ENCODE data around the gene CEBPB.

Gene CEBPB

DNA sequence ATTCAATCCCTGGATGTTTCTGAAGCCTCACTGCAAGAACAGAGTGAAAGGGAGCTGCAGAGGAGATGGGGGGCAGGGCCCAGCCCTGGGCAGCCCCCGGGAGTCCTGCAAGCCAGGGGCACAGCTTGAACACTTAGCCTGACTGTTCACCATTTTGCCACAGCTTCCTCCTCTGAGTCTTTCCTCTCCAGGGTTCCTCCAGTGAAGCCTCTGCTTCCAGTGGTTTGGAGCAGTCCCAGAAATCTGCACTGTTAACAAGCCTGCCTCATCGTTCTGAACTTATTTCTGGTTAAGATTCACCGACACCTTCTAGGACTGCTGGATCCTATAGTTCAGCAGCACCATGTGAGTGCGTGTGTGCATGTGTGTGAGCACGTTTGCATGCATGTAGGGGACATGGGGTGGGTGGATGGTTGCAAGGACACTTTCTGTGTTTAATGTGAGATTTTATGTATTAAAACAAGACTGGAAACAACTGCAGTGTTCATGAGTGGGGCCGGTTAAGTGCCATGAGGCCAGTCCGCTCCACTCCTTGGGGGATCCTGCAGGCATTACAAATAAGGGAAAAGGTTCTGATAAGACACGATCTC, 24.6 kb downstream of the CEBPB start:
- no peak for DNase-seq

DNA sequence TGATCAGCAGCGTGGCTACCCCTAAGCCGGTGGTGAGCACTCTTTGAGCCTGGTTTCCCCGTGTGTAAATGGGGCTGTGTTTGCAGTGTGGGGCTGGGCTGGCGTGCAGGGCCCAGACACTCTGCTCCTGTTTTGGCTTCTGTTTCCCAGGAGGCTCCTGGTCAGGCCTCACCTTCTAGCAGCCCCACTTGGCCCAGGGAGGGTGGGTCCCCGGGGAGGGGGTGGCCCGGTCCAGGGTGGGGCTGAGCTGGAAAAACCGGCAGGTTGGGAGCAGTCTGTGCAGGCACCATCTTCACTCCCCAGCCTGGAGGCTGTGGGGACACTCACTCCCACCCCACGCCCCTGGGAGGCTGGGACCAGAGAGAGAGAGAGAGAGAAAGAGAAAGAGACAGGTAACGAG, 25.3 kb downstream of the CEBPB start:
- no peak for DNase-seq

DNA sequence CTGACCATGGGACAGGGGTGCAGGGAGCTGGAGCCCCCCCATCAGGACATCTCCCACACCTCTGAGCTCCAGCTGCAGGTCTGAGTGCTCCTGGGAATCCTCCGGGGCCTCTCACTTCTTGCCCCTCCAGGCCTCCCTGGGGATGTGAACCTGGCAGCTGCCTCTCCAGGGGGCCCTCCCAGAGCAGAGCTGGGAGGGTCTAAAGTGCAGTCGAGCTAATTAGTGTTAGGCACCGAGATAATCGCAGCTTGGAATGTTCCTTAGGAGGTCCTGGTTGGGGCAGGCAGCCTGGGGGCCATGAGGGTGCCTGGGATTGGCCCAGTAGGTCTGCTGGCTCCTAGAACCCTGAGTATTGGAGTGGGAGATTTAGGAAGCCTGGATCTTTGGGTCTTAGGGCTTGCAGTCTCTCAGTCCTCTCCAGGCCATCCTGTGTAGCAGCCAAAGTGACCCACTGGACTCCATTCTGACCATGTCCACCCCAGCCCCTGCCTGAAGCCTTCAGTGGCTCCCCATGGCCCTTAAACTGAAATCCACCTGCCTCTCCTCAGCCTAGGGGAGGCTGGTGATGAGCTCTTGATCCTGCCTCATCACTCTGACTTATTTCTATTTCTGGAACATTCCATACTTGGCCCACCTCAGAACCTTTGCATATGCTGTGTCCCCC, 26.0 kb downstream of the CEBPB start:
- no peak for DNase-seq

DNA sequence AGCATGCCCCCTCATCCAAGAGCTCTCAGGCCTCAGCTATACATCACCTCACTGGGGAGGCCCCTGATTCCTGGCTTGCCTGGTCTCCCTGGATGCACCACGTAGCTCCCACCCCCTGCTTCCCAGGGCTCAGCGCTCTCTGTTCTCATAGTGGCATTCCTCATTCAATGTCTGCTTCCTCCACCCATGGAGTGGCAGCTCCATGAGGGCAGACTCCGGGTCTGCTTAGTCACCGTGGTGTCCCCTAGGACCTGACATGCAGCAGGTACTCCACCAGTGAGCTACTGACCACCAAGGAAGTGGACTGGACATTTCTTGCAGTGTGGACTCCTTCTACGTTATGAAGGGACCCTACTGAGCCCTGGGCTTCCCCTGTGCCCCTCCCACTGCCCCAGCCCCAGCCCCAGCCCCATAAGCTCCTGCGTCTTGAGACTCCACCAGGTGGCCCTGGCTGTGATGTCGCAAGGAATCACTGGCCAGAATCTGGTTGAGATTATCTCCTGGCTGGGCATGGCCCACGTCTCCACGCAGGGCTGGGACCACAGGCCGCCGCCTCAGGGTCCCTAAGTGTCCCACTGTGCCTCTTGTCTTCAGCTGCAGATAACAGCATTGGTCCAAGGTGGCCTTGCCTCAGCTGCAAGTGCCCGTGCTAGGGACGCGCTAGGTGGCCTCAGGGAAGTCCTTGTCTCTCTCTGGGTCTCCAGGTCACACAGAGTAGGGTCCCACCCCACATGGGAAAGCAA, 26.7 kb downstream of the CEBPB start:
- no peak for DNase-seq

DNA sequence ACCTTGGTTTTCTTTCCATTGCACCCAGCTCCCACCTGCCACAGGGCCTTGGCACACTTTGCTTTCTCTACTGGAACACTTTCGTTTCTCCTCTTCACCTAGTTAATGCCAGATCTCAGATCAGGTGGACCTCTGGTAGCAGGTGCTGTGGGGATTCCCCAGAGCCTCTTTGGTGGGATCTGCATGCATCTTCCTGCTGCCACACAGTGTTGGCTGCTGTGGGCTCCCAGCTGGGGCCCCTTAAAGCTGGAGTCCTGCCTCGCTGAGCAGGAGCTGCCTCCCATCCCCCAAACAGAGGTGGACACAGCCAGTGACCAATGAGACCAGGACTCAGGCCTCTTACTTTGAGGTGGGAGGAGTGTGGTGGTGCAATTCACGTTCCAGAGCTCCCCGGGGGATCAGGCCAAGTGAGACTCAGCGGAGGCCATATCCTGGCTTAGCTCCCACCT, 28.4 kb downstream of the CEBPB start:
- no peak for DNase-seq

DNA sequence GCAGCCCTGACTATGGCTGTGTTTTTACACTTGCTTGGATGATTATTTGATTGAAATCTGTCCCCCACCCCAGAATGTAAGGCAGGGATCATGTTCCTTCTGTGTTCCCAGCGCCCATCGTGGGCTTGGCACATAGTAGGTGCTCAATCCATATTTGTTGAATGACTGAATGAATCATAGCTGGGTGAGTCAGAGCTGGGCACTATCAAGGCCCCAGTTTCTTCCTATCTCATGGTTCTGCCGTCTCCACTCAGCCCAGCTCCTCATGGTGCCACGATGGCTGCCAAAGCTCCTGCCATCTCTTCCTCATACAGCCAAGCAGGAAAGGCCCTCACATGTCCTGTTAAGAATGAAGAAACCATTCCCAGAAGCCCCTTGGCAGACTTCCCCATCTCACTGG, 29.0 kb downstream of the CEBPB start:
- DNase-seq: no peak

DNA sequence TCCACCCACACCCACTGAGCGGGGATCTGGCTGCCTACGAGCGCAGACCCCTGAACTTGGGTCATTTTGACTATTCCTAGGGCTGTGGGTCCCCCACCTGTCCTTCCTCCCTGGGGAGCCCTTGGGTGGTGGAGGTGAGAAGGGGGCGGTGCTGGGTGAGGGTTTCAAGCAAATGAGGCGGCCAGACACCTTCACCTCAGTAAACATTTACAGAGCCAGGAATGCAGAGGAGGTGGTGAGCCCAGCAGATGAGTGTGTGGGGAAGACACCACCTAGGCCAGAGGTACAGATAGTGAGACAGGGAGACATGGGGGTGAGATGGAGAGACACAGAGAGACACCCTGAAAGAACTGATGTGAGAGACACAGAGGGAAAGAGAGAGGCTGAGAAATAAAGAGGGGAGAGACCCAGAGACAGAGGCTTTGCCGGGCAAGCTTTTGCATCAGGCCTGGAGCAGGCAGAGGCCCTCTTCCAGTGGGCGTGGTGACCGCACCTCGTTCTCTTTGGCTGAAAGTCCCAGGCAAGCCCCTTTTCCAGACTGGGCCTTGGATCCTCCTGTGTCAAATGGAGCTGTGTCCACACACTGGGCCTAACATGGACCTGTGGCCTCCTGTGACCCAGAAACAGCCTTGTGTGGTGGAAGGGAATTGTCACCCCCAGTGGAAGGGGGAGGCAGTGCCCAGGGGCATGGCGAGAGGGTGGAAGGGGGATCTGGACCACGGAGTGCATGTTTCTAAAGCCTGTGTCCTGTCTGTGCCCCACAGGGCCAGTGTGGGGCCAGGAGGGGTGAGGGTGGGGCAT, 29.7 kb downstream of the CEBPB start:
- no peak for DNase-seq

DNA sequence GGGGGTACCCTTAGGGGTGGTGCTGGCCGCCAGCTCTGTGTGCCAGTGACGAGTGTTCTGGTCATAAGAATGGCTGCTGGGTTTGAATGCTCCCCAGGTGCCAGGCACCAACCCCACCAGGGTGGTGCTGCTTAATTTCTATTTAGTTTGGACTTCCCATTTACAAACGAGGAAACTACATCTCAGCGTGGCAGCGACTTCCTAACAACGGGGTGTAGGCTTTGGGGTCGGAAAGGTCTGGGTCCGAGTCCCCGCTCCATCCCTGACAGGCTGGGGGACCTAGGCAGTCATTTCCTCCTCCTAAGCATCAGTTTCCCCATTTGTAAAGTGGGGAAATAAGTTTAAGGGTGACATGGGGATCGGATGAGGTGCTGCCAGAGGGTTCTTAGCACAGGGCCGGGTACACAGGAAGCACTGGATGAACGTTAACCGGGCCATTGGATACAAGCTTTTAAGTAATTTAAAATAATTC, 30.3 kb downstream of the CEBPB start:
- DNase-seq: no peak

DNA sequence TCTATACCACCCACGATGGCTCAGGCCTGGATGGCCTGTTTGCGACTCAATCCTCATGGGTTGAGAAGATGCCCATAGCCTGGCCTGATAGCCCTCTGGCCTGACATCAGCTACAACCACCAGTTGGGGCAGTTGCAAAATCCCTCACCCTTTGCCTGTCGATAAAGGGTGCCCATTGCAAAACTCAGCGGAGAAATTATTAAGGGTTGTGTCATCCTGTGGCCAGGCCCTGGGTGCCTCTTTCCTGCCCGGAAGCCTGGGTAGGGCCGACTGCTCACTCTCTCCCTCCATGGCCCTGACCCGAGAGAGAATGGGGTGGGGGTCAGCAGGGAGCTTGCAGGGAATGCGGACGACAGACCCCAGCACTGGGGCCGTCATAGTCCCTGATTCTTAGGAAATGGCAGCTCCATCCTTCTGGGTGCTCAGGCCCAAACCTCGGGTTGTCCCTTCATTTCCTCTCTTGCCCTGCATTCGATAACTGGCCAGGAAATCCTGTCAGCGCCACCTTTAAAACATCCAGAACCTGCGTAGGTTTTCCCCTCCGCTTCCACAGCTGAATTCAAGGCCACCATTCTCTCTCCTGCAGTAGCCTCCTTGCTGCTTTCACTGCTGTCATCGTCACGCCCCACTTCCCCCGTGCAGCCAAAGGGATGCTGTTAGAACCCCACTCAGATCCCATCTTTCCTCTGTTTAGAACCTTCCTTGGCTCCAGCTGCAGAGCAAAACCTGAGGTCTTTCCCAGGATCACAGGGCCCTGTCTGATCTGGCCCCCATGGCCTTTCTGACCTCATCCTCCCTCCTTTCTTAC, 31.1 kb downstream of the CEBPB start:
- DNase-seq: peak; percentile 16 to 67

DNA sequence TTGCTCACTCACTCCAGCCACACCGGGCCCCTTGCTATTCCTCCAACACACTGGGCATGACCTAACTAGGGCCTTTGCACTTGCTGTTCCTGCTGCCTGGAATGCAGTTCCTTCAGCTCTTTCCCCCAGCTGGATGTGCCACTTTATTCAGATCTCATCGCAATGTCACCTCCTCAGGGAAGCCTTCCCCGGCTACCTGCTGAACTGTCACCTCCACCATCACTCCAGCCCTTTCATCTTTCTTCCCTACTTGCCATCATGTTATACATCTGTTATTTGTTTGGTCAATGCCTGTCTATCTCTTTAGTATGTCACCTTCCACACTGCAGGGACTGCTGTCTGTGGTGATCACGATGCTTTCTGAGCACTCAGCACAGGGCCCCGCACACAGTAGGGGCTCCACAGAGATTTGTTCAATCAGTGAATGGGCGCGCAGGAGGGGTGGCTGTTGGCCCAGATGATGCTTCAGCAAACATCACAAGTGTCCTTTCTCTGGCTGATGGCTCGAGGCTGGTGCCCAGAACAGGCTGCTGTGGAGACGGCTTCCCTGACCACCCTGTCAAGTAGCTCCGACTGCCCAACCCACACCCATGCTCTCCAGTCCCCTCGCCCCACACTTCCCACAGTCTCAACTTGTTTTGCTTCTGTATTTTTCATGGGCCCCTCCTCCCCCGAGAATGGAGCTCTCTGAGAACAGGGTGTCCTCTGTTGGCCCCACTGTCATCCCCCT, 31.8 kb downstream of the CEBPB start:
- DNase-seq: no peak

DNA sequence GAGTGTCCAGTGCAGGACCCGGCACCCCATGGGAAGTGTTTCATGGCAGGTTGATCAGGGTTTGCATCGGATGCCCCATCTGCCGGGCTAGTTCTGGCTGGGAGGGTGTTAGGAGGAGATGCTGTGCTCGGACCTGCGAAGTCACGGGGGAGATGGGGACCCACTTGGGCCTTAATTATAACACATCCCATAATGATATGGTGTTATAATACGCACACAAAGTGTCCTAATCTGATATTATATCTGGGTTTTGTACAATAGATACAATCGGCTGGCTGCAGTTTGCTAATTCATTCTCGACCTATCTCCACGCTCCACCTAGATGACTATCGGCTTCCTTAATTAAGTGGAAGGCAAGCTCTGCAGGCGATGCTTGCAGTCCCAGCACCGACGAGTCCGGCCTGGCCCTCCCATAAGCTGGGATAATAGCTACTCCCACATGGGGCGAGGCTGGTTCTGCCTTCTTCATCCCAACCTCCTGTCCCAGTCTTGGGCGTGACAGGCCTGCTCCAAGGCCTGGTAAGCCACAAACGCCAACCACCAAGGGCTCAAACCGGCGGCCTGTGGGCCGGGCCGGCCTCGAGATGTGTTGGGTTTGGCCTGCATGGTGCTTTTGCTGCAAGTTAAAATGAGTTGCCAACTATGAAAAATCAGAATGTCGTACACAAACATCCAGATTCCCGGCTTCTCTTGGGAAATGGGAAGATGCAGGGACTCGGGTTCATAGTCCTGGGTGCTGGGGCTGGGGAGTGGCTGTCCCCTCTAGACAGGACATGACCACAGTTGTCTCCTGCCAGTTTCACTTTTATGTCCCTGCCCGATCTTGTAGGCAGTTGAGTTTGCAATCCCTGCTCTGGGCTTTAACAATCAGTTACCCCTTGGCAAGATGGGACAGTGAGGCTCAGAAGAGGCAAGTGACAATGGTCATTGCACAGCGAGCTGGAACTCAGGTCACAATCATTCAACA, 32.7 kb downstream of the CEBPB start:
- DNase-seq: no peak

DNA sequence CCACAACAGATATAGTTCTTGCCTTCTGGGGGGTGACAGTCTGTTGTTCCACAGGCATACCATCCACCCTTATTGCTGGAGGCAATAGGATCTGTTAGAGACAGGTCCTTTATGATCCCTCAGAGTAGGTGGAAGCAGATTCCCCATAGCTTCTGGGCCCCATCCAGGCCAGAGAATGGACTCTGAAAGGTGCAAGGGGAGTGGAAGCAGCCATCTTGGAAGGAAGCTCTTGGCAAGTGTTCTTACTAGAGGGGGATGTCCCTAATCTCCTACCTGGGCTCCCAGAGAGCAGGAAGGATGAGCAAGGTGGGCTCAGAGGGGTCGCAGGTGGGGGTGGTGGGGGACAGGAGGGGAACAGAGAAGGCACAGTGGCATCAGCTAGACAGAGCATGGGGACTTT, 33.4 kb downstream of the CEBPB start:
- no peak for DNase-seq

DNA sequence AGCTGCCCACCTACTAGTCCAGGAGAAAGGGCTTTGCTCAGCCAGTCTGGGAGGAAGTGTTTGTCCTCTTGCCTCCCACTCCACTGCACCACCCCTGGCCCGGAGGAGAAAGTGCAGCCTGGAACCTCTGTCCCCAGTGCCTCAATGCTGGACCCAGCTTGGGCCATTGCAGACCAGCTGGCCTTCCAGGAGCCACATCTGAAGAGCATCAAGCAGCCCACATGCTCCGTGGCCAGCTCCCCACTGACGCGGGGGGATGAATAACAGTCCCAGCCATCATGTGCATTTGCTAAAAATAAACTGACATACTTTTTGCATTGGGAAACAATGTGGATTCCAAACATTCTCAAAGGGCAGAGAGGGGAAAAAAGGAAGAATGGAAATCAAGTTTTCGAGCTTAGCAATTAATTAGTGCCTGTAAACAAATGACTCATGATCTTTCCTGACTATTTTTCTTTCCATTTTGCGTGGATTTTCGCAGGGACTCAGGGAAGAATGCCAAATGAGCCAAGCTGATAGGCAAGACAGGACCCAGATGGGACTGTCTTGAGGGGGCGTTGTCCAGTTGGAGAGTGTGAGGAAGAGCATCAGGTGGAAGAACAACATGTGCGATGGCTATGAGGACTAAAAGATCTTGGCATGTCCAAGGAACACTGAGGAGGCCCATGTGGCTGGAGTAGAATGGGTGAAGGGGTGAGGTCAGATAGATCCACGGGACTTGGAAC, 34.1 kb downstream of the CEBPB start:
- DNase-seq: no peak

DNA sequence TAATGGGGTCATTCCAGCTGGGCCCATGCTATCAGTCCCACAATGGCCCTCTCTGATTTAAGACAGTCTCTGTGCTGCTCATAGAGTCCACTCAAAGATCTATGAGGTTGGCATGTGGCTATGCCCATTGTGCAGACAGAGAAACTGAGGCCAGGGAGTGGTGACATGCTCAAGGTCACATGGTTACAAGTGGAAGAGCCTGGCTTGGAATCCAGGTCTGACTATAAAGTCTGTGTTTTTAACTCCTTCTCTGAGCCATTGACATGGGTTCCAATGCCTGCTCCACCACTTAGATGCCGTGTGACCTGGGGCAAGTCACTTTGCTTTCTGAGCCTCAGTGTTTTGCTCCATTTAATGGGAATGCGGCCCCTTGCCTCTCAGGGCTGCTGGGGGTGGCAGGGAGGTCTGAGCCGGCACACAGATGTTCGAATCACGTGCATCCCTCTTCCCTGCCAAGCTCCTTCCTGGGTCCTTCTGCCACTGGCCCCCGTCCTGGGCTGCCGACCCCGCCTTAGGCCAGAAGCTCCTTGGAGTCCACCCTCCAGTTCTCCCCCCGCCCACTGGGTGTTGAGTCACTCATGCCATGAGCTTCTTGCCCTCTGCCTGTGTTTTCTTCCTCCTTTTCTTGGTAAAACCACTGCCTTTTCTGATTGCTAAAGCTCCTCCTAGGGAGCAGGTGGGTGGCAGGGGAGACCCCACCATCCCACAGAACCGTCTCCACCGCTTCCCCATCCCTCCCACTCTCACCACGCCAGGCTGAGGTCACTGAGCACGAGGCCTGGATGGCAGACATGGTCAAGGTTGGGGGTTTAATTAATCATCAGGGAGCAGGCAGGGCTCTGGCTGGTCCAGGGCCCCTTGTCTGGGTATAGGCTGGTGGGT, 35.7 kb downstream of the CEBPB start:
- peak in 1 of 2 donors; percentile 50 for DNase-seq

DNA sequence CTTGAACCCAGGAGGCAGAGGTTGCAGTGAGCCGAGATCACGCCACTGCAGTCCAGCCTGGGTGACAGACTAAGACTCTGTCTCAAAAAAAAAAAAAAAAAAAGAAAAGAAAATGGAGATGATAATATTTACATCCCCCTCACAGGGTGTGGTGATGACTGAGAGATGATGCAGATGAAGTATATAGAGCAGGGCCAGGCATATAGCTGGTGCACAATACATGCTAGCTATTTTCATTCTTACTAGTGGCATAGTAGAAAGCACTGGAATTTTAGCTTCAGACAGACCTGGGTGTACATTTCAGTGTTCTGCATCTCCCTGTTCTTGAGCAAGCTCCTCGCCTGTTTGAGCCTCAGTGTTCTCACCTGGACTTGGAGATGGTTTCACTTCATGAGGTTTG, 36.9 kb downstream of the CEBPB start:
- DNase-seq: no peak

DNA sequence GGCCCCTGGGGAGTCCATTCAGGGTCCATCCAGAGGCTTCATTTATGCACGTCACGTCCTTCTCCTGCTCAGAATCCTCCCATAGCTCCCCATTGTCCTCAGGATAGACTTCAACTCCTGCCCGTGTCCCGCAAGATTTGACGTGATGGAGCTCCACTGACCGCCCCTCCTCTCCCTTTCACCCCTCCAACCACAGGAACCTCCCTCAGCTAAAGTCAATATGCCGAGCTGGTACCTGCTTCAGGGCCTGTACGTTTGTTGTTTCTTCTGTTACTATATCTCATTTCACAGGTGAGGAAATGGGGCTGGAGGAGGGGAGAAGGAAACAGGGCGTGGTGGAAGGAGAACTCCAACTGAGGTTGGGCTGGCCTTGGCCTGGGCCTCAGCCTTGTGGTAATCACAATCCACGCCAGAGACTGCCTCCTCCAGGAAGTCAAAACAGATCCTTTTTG, 38.6 kb downstream of the CEBPB start:
- no peak for DNase-seq

DNA sequence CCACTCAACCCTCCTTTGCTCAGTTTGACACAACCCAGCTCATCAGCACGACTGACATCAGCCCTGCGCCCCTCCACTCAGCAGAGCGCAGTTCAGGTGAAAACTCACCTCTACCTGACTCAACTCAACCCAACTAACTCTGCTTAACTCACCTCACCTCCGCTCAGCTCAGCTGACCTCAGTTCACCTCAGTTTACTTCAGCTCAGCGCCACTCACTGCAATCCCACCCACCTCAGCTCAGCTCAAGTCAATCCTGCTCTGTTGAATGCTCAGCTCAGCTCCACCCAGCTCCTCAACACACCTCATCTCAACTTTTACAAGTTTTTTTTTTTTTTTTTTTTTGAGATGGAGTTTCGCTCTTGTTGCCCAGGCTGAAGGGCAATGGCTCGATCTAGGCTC, 39.6 kb downstream of the CEBPB start:
- DNase-seq: no peak

DNA sequence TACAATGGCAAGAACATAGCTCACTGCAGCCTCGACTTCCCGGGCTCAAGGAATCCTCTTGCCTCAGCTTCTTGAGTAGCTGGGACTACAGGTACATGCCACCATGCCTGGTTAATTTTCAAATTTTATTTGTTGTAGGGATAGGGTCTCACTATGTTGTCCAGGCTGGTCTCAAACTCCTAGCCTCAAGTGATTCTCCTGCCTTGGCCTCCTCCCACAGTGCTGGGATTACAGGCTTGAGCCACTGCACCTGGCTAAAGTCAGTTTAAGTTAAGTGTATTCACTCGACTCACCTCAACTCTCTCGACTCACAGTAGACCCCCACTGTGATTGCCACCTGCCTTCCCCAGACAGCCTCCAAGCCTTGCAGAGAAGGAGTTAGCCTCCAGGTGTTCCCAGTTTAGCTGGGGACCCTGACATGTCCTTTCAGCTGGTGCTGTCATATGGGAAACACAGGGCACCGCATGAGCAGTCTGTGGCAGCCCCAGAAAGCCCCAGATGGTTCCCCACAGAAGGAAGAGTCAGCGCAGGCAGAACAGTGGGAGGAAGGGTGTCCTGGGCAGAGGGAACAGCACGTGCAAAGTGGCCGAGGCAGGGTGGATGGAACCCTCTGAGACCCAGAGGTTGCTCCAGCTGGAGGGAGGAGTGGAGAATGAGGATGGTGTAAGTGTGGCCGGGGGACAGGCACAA, 40.4 kb downstream of the CEBPB start:
- no peak for DNase-seq
